Transverse colon (tissue), 4 donors: Measurements from ENCODE around the gene EIF4E2. TPM values are rescaled to one million over a fixed set of nuclear protein-coding genes. Genes with fewer than 3 reads are reported as not detected.

Experiments
- DNase-seq: peaks from one replicate; pipeline ENCODE4 v3.0.0-alpha.2; 2019
- H3K27ac ChIP-seq, 4 donors: fragments of 200-600 bp; sonication (generic); 2 replicates each; pipeline ENCODE4 v1.5.1; 2016 to 2018; ENCODE audit warnings: inconsistent platforms in 4 of 4
- H3K27me3 ChIP-seq: fragments of 200-600 bp; sonication (generic); 2 replicates; pipeline ENCODE4 v1.5.1; 2017; ENCODE audit warnings: inconsistent platforms
- H3K36me3 ChIP-seq, 4 donors: fragments of 200-600 bp; sonication (generic); 2 replicates each; pipeline ENCODE4 v1.5.1; 2017 to 2019; ENCODE audit warnings: inconsistent platforms in 4 of 4
- H3K4me1 ChIP-seq, 4 donors: fragments of 200-600 bp; sonication (generic); 2 replicates each; pipeline ENCODE4 v1.5.1; 2017 to 2020; ENCODE audit warnings: inconsistent platforms in 4 of 4
- H3K4me3 ChIP-seq, 4 donors: fragments of 200-600 bp; sonication (generic); 1 replicate in 1 of 4; 2 replicates in 3 of 4; pipeline versions ENCODE4 v1.5.1 to v1.6.1; 2017 to 2019; ENCODE audit warnings: inconsistent platforms in 4 of 4
- H3K9me3 ChIP-seq, 2 donors: fragments of 200-600 bp; sonication (generic); 2 replicates each; pipeline ENCODE4 v1.5.1; 2017 to 2019; ENCODE audit warnings: inconsistent platforms in 2 of 2
- EP300 ChIP-seq: sonication (generic); formaldehyde crosslinking; IDR thresholded peaks from one replicate; pipeline ENCODE4 v1.6.1; 2017; ENCODE audit warnings: antibody characterized with exemption, low read depth
- POLR2A ChIP-seq: fragments of 450-650 bp; IDR thresholded peaks from one replicate; pipeline ENCODE4 v1.6.1; 2016; ENCODE audit warnings: antibody characterized with exemption, mild to moderate bottlenecking, moderate library complexity
- POLR2AphosphoS5 ChIP-seq, 3 donors: sonication (generic); formaldehyde crosslinking; IDR thresholded peaks; one replicate each; pipeline ENCODE4 v1.6.1; 2016; ENCODE audit warnings: antibody characterized with exemption in 3 of 3
- WGBS, 2 donors: methylation state at CpG; one replicate each; pipeline ENCODE4 v1.1.5; 2018; ENCODE audit warnings: low coverage in 1 of 2; 5-methylcytosine and 5-hydroxymethylcytosine counted together
- in situ Hi-C, 4 donors: fragments of 200-750 bp; cut with MboI; loops; one replicate each; pipeline versions ENCODE4 v1.15.0 to v1.15.1; 2017; ENCODE audit warnings: low sequenced_read_pairs in 3 of 4, low pct_ligation_motif_present in 1 of 4, low pct_unique_long_range_greater_than_20kb in 1 of 4
- intact Hi-C: fragments of 100-400 bp; cut with DNase I; formaldehyde crosslinking; loops from one replicate; pipeline ENCODE4 v1.15.1; 2023; ENCODE audit warnings: low total_unique reads
- total RNA-seq, 4 donors: library from RNA; depleted of rRNA; stranded (reverse); fragments of >200 nt; gene quantifications; one replicate each; pipeline ENCODE4 v1.1.0, GENCODE V29; 2016
- TF ChIP-seq, protein P1 (sequence below), 5 experiments: fragments of 200-600 bp in 3 of 5; fragments of 450-650 bp in 2 of 5; sonication (generic) in 3 of 5; IDR thresholded peaks; 1 replicate in 2 of 5; 2 replicates in 3 of 5; pipeline ENCODE4 v1.5.1; 2016 to 2017; ENCODE audit warnings: antibody characterized with exemption in 5 of 5, inconsistent platforms in 3 of 5, mild to moderate bottlenecking in 2 of 5, moderate library complexity in 1 of 5

Gene EIF4E2
- total RNA-seq, 4 donors from 2014 or later, result 46.0 to 2,324 (median 55.7) TPM

DNA sequence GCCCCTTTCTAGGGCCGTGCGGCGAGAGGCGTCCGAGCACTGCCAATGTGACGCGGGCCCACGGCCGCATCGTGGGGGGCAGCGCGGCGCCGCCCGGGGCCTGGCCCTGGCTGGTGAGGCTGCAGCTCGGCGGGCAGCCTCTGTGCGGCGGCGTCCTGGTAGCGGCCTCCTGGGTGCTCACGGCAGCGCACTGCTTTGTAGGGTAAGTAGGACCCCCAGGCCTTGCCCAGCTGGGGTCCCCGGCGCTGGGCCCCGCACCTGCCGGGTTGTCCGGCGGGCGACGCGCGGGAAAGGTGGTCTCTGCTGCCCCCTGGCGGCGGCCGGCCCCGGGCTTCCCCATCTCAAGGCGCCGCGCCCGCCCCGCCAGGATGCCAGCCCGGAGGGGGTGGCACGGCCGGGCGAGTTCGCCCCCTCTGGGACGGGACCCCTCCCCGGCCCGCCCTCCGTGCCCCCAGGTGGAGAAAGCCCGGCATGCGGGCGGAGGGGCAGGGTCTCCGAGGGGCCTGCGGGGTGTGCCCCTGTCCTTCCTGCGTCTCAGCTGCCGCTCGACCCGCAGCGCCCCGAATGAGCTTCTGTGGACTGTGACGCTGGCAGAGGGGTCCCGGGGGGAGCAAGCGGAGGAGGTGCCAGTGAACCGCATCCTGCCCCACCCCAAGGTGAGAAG, 28.4 kb upstream of the EIF4E2 start:
- Histone ChIP-seq H3K27ac (no peak overlapping the region), H3K4me1 (peaks cover 0 to 25% (median 25%) of the 10 kb centered on the region in 4 donors), H3K36me3 (no peaks in the 10 kb centered on the region), H3K4me3 (peak overlapping the region in 2 of 4 donors; percentile 4 to 28), H3K9me3 (no peaks in the 10 kb centered on the region), H3K27me3 (peaks cover 78% of the 10 kb centered on the region)
- TF ChIP-seq, protein P1, sequence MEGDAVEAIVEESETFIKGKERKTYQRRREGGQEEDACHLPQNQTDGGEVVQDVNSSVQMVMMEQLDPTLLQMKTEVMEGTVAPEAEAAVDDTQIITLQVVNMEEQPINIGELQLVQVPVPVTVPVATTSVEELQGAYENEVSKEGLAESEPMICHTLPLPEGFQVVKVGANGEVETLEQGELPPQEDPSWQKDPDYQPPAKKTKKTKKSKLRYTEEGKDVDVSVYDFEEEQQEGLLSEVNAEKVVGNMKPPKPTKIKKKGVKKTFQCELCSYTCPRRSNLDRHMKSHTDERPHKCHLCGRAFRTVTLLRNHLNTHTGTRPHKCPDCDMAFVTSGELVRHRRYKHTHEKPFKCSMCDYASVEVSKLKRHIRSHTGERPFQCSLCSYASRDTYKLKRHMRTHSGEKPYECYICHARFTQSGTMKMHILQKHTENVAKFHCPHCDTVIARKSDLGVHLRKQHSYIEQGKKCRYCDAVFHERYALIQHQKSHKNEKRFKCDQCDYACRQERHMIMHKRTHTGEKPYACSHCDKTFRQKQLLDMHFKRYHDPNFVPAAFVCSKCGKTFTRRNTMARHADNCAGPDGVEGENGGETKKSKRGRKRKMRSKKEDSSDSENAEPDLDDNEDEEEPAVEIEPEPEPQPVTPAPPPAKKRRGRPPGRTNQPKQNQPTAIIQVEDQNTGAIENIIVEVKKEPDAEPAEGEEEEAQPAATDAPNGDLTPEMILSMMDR (IDR thresholded peaks at IDR 0.05), result peak in 4 of 5 experiments; percentile 78 to 96 (median 88)
- no peak for TF ChIP-seq EP300
- no peak for TF ChIP-seq POLR2AphosphoS5 (IDR thresholded peaks at IDR 0.05)
- no peak for TF ChIP-seq POLR2A
- peak; percentile 57 for DNase-seq
- intact Hi-C loops (loop anchor here (5.0 kb wide), 1 partner anchor 80 kb away; no protein-coding TSS in a partner anchor), in situ Hi-C loops (no loop called here)
- 11% methylated on average over 49 of the region's 66 CpGs; no CpG with 5 or more reads in 1 of the 2 donors for WGBS, 2 donors

DNA sequence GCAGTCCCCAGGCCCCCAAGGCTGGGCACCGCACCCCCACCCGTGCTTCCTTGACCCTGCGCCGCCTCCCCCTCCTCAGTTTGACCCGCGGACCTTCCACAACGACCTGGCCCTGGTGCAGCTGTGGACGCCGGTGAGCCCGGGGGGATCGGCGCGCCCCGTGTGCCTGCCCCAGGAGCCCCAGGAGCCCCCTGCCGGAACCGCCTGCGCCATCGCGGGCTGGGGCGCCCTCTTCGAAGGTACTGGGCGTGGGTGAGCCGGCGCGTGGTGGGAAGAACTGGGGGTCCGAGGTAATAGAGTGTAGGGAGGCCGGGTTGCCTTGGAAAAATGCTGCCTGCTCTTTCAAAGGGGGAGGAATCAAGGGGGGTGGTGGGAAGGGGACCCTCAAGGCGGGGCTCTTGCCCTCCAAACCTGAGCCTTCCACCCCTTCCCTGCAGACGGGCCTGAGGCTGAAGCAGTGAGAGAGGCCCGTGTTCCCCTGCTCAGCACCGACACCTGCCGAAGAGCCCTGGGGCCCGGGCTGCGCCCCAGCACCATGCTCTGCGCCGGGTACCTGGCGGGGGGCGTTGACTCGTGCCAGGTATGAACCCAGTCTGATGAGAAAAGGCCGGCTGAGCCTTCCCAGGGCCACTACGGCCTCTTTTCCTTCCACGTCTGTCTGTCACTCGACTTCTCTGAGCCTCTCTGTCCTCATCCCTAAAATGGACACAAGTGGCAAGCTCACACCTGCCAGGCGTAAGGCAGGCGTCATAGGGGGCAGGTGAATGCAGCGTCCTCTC, 27.7 kb upstream of the EIF4E2 start:
- no peaks in the 10 kb centered on the region for H3K36me3 ChIP-seq
- 16% methylated on average over 26 of the region's 46 CpGs; no CpG with 5 or more reads in 1 of the 2 donors for WGBS, 2 donors
- no peak overlapping the region for H3K27ac ChIP-seq
- in situ Hi-C loops, result no loop called here
- intact Hi-C loops, result loop anchor here (5.0 kb wide), 1 partner anchor 81 kb away; no protein-coding TSS in a partner anchor
- peaks cover 0 to 25% (median 25%) of the 10 kb centered on the region in 4 donors for H3K4me1 ChIP-seq
- no peak for DNase-seq
- H3K4me3 ChIP-seq, result peak overlapping the region in 1 of 4 donors; percentile 4
- H3K9me3 ChIP-seq, result no peaks in the 10 kb centered on the region
- TF ChIP-seq EP300 (no peak), POLR2AphosphoS5 (IDR thresholded peaks at IDR 0.05) (no peak), POLR2A (no peak)
- TF ChIP-seq, protein P1 (IDR thresholded peaks at IDR 0.05), result no peak
- H3K27me3 ChIP-seq, result peaks cover 78% of the 10 kb centered on the region

DNA sequence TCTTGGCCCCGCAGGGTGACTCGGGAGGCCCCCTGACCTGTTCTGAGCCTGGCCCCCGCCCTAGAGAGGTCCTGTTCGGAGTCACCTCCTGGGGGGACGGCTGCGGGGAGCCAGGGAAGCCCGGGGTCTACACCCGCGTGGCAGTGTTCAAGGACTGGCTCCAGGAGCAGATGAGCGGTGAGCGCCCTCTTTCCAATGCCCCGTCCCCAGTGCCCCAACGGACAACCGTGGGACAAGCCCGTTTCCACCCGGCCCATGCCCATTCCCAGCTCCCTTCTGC, 27.1 kb upstream of the EIF4E2 start:
- no peaks in the 10 kb centered on the region for H3K36me3 ChIP-seq
- H3K4me1 ChIP-seq, result peaks cover 0 to 25% (median 25%) of the 10 kb centered on the region in 4 donors
- in situ Hi-C loops, result no loop called here
- WGBS, 2 donors, result 17% methylated on average over 10 of the region's 16 CpGs; no CpG with 5 or more reads in 1 of the 2 donors
- no peak for DNase-seq
- TF ChIP-seq POLR2A, result no peak
- TF ChIP-seq POLR2AphosphoS5 (IDR thresholded peaks at IDR 0.05), result no peak
- TF ChIP-seq, protein P1 (IDR thresholded peaks at IDR 0.05), result no peak
- TF ChIP-seq EP300, result no peak
- no peak overlapping the region for H3K27ac ChIP-seq
- H3K9me3 ChIP-seq, result no peaks in the 10 kb centered on the region
- intact Hi-C loops, result loop anchor here (5.0 kb wide), 1 partner anchor 81 kb away; no protein-coding TSS in a partner anchor
- H3K4me3 ChIP-seq, result no peak overlapping the region
- H3K27me3 ChIP-seq, result peaks cover 78% of the 10 kb centered on the region
